ELR (cell line): Measurements from ENCODE around the gene OR1L4.
A peak's percentile ranks its signal among the peaks of the same experiment; 100 is the strongest.

Experiments
- DNase-seq: peaks from one replicate; pipeline ENCODE4 v3.0.0-alpha.2; 2015; ENCODE audit warnings: low read depth

Gene OR1L4

GRCh38 chr9:122723690-122724089 lies at the start of gene OR1L4:
Gene OR1L4, plus strand, starts transcription at chr9:122723990. Its CDS starts 0 bp downstream, at chr9:122723990.
- DNase-seq, result no peak

DNA sequence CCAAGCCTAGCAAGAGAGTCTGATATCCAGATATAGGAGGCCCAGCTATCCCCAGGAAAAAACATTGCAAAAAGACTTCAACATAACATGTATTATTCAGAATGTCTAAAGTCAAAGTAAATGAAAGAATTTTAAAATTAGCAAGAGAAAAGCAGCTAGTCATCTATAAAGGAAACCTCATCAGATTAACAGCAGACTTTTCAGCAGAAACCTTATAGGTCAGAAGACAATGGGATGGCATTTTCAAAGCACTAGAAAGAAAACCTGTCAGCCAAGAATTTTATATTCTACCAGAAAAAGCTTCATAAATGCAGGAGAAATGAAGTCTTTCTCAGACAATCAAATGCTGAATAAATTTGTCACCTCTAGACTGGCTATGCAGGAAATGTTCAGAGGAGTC lies 38.9 kb upstream of the OR1L4 start:
- no peak for DNase-seq

DNA sequence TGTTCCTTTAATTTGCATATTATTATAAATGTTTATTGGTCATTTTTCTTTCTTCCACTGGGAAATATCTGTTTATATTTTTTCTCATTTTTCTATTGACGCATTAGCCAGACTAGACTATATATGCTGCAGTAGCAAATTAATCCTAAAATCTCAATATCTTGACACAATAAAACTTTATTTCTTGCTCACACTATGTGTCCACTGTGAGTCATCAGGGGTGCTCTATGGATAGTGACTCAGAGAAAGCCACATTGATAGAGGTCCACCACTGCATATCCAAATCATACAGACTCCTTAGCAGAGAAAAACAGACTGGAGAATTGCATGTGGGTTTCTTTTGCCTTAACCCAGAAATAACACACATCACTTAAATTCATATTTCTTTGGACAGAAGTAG lies 28.1 kb upstream of the OR1L4 start:
- DNase-seq, result peak; percentile 57

- DNase-seq, result no peak
Measured at GRCh38 chr9:122718038-122718437, 5.8 kb upstream of the OR1L4 start.

GRCh38 chr9:122719218-122719617 lies 4.6 kb upstream of the OR1L4 start:
- DNase-seq, result no peak

DNA sequence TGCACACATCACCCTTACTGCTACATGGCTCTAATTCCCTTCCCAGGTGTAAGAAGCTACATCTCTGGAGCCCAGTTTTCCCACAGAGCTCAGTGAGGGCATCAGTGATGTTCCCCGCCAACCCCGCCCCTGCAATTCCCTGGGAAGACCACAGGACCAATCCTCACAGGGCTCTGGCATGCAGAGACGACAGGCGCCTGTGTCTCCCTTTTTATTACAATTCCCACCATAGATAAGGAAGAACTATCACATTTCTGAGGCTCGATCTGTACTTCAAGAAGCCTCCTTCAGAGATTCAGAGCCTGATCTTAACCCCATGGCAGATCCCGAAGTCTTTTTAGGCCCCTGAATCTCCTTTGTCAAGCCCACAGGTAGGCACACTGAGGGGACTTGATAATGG lies 18.2 kb downstream of the OR1L4 start, which contains the start of gene OR1L6:
OR1L6 (plus strand) TSS at position 301 of the 400 bp plus-strand sequence. CDS start 7,545 bp downstream, outside the sequence.
- DNase-seq, result no peak

DNA sequence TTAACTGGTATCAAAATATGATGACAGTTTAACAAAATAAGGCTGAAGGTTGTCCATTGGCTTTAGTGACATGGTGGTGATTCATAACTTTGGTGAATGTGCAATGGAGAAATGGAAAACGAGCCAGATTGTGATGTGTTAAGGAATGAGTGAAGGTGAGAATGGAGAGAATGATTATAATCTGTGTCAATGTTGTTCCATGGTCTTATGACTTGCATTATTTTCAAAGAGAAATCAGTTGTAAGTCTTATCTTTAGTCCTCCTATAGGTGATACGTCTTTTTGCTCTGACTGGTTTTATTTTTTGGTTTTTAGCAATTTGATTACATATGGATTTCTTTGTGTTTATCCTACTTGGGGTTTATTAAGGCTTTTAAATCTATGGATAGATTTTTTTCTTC lies 31.0 kb downstream of the OR1L4 start:
- no peak for DNase-seq

- DNase-seq, result no peak
Measured at GRCh38 chr9:122767817-122768216, 44.0 kb downstream of the OR1L4 start.
